Measurements from ENCODE around the gene PPP2R2D.

Gene PPP2R2D

DNA sequence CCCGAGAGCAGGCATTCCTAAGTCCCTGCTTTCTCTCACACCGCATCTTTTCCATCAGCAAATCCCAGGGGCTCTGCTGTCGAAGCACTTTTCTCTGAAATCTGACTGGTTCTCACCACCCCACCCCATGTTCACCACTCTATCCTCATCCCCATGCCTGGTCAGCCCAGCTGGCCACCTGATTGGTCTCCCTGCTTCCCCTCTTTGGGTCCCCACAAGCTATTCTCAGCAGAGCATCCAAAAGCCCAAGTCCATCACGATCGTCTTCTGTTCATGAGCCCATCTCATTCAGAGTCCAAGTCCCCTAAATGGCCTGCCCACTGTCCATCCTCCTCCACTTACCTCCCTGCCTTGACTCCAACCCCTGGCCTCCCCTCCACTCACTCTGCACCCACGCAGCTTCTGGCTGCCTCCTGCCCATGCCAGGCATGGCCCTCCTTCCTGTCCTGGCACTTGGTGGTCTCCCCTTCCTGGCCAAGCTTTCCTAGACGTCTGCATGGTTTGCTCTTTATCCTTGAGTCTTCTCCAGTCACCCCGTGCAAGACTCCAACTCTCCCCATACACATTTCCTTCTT, 1.6 kb upstream of the PPP2R2D start:
- Histone ChIP-seq H3K36me3 (ENCODE audit: insufficient read depth, low read length) (no peaks in the 10 kb centered on the region), H3K9me2 (replicated peaks; ENCODE audit: low read depth, low read length) (no peaks in the 10 kb centered on the region), H3K9ac (ENCODE audit: low read depth, low read length, poor library complexity, severe bottlenecking) (no peak overlapping the region), H3K79me2 (ENCODE audit: insufficient read depth, low read length) (peaks cover 32% of the 10 kb centered on the region), H3F3A (ENCODE audit: low read depth) (peaks cover 8% of the 10 kb centered on the region; the same call in 1 of the 2 replicates), H3K4me1 (ENCODE audit: insufficient read depth, low read length, poor library complexity, severe bottlenecking) (peaks cover 69% of the 10 kb centered on the region), H3K27me3 (ENCODE audit: insufficient read depth, low read length, poor library complexity, severe bottlenecking) (no peaks in the 10 kb centered on the region), H3K4me2 (ENCODE audit: low read depth, low read length, poor library complexity, severe bottlenecking) (peak overlapping the region; percentile 86), H2AFZ (ENCODE audit: low read length) (no peak overlapping the region), H4K20me1 (ENCODE audit: insufficient read depth, low read length, poor library complexity, severe bottlenecking) (peaks cover 26% of the 10 kb centered on the region), H3K9me3 (ENCODE audit: insufficient read depth, low read depth, low read length) (no peaks in the 10 kb centered on the region), H3K4me3 (ENCODE audit: low read length, poor library complexity, severe bottlenecking) (no peak overlapping the region)
- TF ChIP-seq, protein P1, sequence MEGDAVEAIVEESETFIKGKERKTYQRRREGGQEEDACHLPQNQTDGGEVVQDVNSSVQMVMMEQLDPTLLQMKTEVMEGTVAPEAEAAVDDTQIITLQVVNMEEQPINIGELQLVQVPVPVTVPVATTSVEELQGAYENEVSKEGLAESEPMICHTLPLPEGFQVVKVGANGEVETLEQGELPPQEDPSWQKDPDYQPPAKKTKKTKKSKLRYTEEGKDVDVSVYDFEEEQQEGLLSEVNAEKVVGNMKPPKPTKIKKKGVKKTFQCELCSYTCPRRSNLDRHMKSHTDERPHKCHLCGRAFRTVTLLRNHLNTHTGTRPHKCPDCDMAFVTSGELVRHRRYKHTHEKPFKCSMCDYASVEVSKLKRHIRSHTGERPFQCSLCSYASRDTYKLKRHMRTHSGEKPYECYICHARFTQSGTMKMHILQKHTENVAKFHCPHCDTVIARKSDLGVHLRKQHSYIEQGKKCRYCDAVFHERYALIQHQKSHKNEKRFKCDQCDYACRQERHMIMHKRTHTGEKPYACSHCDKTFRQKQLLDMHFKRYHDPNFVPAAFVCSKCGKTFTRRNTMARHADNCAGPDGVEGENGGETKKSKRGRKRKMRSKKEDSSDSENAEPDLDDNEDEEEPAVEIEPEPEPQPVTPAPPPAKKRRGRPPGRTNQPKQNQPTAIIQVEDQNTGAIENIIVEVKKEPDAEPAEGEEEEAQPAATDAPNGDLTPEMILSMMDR (conservative IDR thresholded peaks at IDR 0.05; ENCODE audit: low read length) = no peak
- no peak for TF ChIP-seq EZH2phosphoT487 (IDR thresholded peaks at IDR 0.05; ENCODE audit: borderline replicate concordance)

DNA sequence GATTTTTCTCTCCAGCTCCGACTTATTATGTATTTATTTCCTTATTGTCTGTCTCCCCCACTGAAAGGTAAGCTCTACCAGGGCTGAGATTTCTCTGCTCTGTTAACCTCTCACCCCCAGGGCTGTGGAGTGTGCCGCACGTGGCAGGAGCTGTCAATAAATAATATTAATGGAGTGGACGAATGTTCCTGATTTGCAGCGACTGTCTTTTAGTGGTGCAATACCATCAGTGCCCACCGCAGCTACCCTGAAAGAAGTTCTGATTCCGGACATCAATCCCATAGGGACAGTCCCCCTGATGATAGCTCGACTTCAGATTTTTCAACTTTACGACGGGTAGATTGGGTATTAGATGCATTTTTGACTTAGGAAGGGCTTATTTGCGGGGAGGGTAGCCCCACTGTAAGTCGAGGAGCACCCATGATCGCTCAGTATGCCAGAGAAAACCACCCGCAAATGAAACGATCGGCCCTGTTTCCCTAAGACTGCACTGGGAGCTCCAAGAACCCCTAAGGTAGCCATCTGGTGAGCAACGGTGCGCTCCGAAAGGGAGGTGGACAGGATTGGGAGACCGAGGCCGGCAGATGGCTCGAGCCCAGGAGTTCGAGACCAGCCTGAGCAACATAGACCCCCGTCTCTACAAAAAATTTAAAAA, 986 bp upstream of the PPP2R2D start:
- Histone ChIP-seq H3K36me3 (ENCODE audit: insufficient read depth, low read length) (no peaks in the 10 kb centered on the region), H3K9me3 (ENCODE audit: insufficient read depth, low read depth, low read length) (no peaks in the 10 kb centered on the region), H3K4me1 (ENCODE audit: insufficient read depth, low read length, poor library complexity, severe bottlenecking) (peaks cover 74% of the 10 kb centered on the region), H3K9me2 (replicated peaks; ENCODE audit: low read depth, low read length) (no peaks in the 10 kb centered on the region), H2AFZ (ENCODE audit: low read length) (peak overlapping the region; percentile 78; the same call in 1 of the 2 replicates), H3K9ac (ENCODE audit: low read depth, low read length, poor library complexity, severe bottlenecking) (peak overlapping the region; percentile 54), H3K79me2 (ENCODE audit: insufficient read depth, low read length) (peaks cover 38% of the 10 kb centered on the region), H4K20me1 (ENCODE audit: insufficient read depth, low read length, poor library complexity, severe bottlenecking) (peaks cover 32% of the 10 kb centered on the region), H3K4me3 (ENCODE audit: low read length, poor library complexity, severe bottlenecking) (peak overlapping the region; percentile 77), H3K4me2 (ENCODE audit: low read depth, low read length, poor library complexity, severe bottlenecking) (peak overlapping the region; percentile 83), H3F3A (ENCODE audit: low read depth) (peaks cover 8% of the 10 kb centered on the region; the same call in 1 of the 2 replicates), H3K27me3 (ENCODE audit: insufficient read depth, low read length, poor library complexity, severe bottlenecking) (no peaks in the 10 kb centered on the region)
- TF ChIP-seq EZH2phosphoT487 (IDR thresholded peaks at IDR 0.05; ENCODE audit: borderline replicate concordance) = no peak
- TF ChIP-seq, protein P1 (conservative IDR thresholded peaks at IDR 0.05; ENCODE audit: low read length) = no peak

DNA sequence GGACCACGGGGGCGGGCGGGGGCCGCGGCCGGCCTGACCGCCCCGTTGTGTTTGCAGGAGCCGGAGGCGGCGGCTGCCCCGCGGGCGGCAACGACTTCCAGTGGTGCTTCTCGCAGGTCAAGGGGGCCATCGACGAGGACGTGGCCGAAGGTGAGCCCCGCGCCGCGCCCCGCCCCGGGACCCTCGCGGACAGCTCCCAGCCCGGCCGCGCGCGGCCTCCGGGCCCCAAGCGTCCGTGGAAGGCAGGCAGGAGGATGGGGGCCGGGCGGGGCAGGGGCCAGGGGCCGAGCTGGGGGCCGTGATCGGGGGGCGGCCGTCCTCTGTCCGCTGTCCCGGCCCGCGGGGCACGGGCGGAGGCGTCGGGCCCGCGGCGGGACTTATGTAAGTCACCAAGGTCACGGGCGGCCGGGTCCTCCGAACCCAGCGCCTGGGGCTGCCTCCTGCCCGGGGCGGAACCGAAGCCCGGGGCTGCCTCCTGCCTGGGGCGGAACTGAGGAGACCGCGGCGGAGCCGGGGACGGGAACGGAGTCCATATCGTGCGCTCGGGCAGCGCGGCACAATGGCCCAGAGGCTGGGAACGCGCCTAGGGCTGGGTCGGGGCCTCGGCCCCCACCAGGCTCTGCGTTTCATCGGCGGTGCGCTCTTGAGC, 497 bp downstream of the PPP2R2D start:
- Histone ChIP-seq H3K4me1 (ENCODE audit: insufficient read depth, low read length, poor library complexity, severe bottlenecking) (peaks cover 75% of the 10 kb centered on the region), H3K4me2 (ENCODE audit: low read depth, low read length, poor library complexity, severe bottlenecking) (peak overlapping the region; percentile 90), H3K9ac (ENCODE audit: low read depth, low read length, poor library complexity, severe bottlenecking) (peak overlapping the region; percentile 78), H3K9me2 (replicated peaks; ENCODE audit: low read depth, low read length) (no peaks in the 10 kb centered on the region), H3K27me3 (ENCODE audit: insufficient read depth, low read length, poor library complexity, severe bottlenecking) (no peaks in the 10 kb centered on the region), H4K20me1 (ENCODE audit: insufficient read depth, low read length, poor library complexity, severe bottlenecking) (peaks cover 47% of the 10 kb centered on the region), H3K79me2 (ENCODE audit: insufficient read depth, low read length) (peaks cover 53% of the 10 kb centered on the region), H3K9me3 (ENCODE audit: insufficient read depth, low read depth, low read length) (no peaks in the 10 kb centered on the region), H2AFZ (ENCODE audit: low read length) (no peak overlapping the region), H3F3A (ENCODE audit: low read depth) (peaks cover 6% of the 10 kb centered on the region; the same call in 1 of the 2 replicates), H3K4me3 (ENCODE audit: low read length, poor library complexity, severe bottlenecking) (peak overlapping the region; percentile 77), H3K36me3 (ENCODE audit: insufficient read depth, low read length) (peaks cover 10% of the 10 kb centered on the region; the same call in 1 of the 2 replicates)
- TF ChIP-seq, protein P1 (conservative IDR thresholded peaks at IDR 0.05; ENCODE audit: low read length) = no peak
- TF ChIP-seq EZH2phosphoT487 (IDR thresholded peaks at IDR 0.05; ENCODE audit: borderline replicate concordance) = no peak
